Muscle layer of colon (tissue), 2 donors: ENCODE measurements around the gene TAF5L.

Experiments used
- H3K27ac ChIP-seq: one replicate; pipeline ENCODE4 v1.7.0; 2013; ENCODE audit warnings: low read depth, mild to moderate bottlenecking, low read length, moderate library complexity
- H3K27me3 ChIP-seq, 2 donors: one replicate each; pipeline ENCODE4 v1.7.0; 2013; ENCODE audit warnings: low read length in 2 of 2, mild to moderate bottlenecking in 2 of 2; ENCODE audit not compliant: insufficient read depth in 2 of 2, control insufficient read depth in 1 of 2
- H3K36me3 ChIP-seq: one replicate; pipeline ENCODE4 v1.7.0; 2013; ENCODE audit warnings: mild to moderate bottlenecking, low read length; ENCODE audit not compliant: insufficient read depth
- H3K4me1 ChIP-seq: one replicate; pipeline ENCODE4 v1.7.0; 2013; ENCODE audit warnings: mild to moderate bottlenecking, low read length; ENCODE audit not compliant: insufficient read depth
- H3K4me3 ChIP-seq, 2 donors: one replicate each; pipeline ENCODE4 v1.7.0; 2013; ENCODE audit warnings: low read length in 2 of 2, low read depth in 1 of 2, mild to moderate bottlenecking in 1 of 2, moderate library complexity in 1 of 2
- H3K9ac ChIP-seq: one replicate; pipeline ENCODE4 v1.7.0; 2013; ENCODE audit warnings: low read length
- H3K9me3 ChIP-seq: one replicate; pipeline ENCODE4 v1.7.0; 2013; ENCODE audit warnings: mild to moderate bottlenecking, low read length
- donor health status: abdominal sarcoma.
- donor health status: Adenocarcinoma of cecum.

Gene TAF5L

GRCh38 chr1:229547542-229547941, 78.4 kb downstream of the TAF5L start:
- Histone ChIP-seq H3K4me1 (peaks cover 10% of the 10 kb centered on the region), H3K9me3 (no peaks in the 10 kb centered on the region), H3K4me3 (no peak overlapping the region), H3K36me3 (peaks cover 33% of the 10 kb centered on the region), H3K9ac (no peak overlapping the region), H3K27ac (no peak overlapping the region), H3K27me3 (no peaks in the 10 kb centered on the region)

- Histone ChIP-seq H3K9ac (no peak overlapping the region), H3K4me1 (no peaks in the 10 kb centered on the region), H3K4me3 (no peak overlapping the region), H3K9me3 (no peaks in the 10 kb centered on the region), H3K27me3 (no peaks in the 10 kb centered on the region), H3K36me3 (peaks cover 52% of the 10 kb centered on the region), H3K27ac (no peak overlapping the region)
Observed at GRCh38 chr1:229544587-229544986, 81.3 kb downstream of the TAF5L start.
